HK-2 (cell line): ENCODE data around the gene WDR33.

Experiments
- DNase-seq: peaks from one replicate; pipeline ENCODE4 v3.0.0-alpha.2; 2018; ENCODE audit not compliant: unreplicated experiment

Gene WDR33

GRCh38 chr2:127695491-127696472 is 115.2 kb downstream of the WDR33 start:
- DNase-seq = peak; percentile 67

GRCh38 chr2:127694986-127695385 is 116.0 kb downstream of the WDR33 start:
- no peak for DNase-seq

GRCh38 chr2:127690696-127691095 is 120.3 kb downstream of the WDR33 start:
- DNase-seq = no peak

- no peak for DNase-seq
These were observed 122.6 kb downstream of the WDR33 start for GRCh38 chr2:127688405-127688804.

GRCh38 chr2:127685410-127686080 is 125.4 kb downstream of the WDR33 start:
- no peak for DNase-seq

- no peak for DNase-seq
These were observed 127.2 kb downstream of the WDR33 start for GRCh38 chr2:127683757-127684156.

- no peak for DNase-seq
These were observed 127.9 kb downstream of the WDR33 start for GRCh38 chr2:127683056-127683455.

GRCh38 chr2:127681976-127682857 is 128.8 kb downstream of the WDR33 start:
- DNase-seq = no peak

GRCh38 chr2:127681288-127681804 is 129.6 kb downstream of the WDR33 start:
- DNase-seq = no peak

- no peak for DNase-seq
These were observed 130.2 kb downstream of the WDR33 start for GRCh38 chr2:127680706-127681287.

- DNase-seq = no peak
These were observed 131.2 kb downstream of the WDR33 start for GRCh38 chr2:127679680-127680361.

- DNase-seq = no peak
These were observed 132.0 kb downstream of the WDR33 start for GRCh38 chr2:127678991-127679390.

- DNase-seq = no peak
These were observed 132.4 kb downstream of the WDR33 start for GRCh38 chr2:127678531-127678930.

- DNase-seq = no peak
These were observed 134.1 kb downstream of the WDR33 start for GRCh38 chr2:127676906-127677305.

GRCh38 chr2:127675331-127676261 is 135.4 kb downstream of the WDR33 start, which contains the start of gene LIMS2:
LIMS2 (minus strand) TSS chr2:127675530; CDS start chr2:127675024, 506 bp downstream.
- peak; percentile 54 for DNase-seq

- peak; percentile 41 for DNase-seq
These were observed 136.4 kb downstream of the WDR33 start for GRCh38 chr2:127674241-127675209.

GRCh38 chr2:127673291-127674069 is 137.5 kb downstream of the WDR33 start:
- no peak for DNase-seq
